HCT116 (cell line): Measurements from ENCODE around the gene RYR2. TPM values are rescaled to one million over a fixed set of nuclear protein-coding genes. Genes with fewer than 3 reads are reported as not detected.

Experiments used
- ATAC-seq: fragments of 200-7000 bp; cut with Tn5 transposase; 2 replicates; pipeline ENCODE4 v1.9.1; 2020; ENCODE audit warnings: mild to moderate bottlenecking, moderate library complexity
- BruUV-seq: library from RNA; stranded (reverse); fragments of 400-500 nt; replicated peaks from 2 replicates; lab custom pipeline; 2021; lab: Mats Ljungman, UMichigan
- CTCF ChIA-PET: fragments of 300-600 bp; sonication (Branson Sonifier 250); formaldehyde crosslinking; loops from one replicate; lab custom pipeline; 2021; ENCODE audit warnings: antibody characterized with exemption; lab: Charles Lee
- POLR2A ChIA-PET: fragments of 300-600, 350-600 bp; sonication (Branson Sonifier 250); formaldehyde crosslinking; loops from one replicate; lab custom pipeline; 2021; ENCODE audit warnings: antibody characterized with exemption; lab: Charles Lee
- RAD21 ChIA-PET, 2 experiments: fragments of 300-600 bp; sonication (Branson Sonifier 250); formaldehyde crosslinking; loops; one replicate each; lab custom pipeline; 2023; ENCODE audit warnings: low total read pairs in 2 of 2; ENCODE audit not compliant: uncharacterized antibody in 2 of 2, unreplicated experiment in 2 of 2, low non-redundant PET in 1 of 2; lab: Charles Lee
- DNase-seq: peaks from one replicate; pipeline ENCODE4 v3.0.0-alpha.2; 2010; ENCODE audit warnings: low read depth, low spot score
- H2AFZ ChIP-seq: fragments of 200-600 bp; shearing (Covaris generic), sonication (generic); 2 replicates; pipeline ENCODE4 v1.6.1; 2017; ENCODE audit warnings: low read depth, mixed run types, mixed read lengths, antibody characterized with exemption, low read length; ENCODE audit not compliant: poor library complexity, severe bottlenecking
- H3K27ac ChIP-seq: 2 replicates; pipeline ENCODE4 v1.5.1; 2012; ENCODE audit warnings: low read depth, low read length
- H3K27me3 ChIP-seq: fragments of 200-600 bp; sonication (generic); 2 replicates; pipeline ENCODE4 v1.6.1; 2016; ENCODE audit warnings: mixed run types, low read length, mixed read lengths; ENCODE audit not compliant: insufficient read depth
- H3K36me3 ChIP-seq, 2 experiments: fragments of 200-500 bp in 1 of 2; fragments of 200-600 bp in 1 of 2; sonication (Bioruptor generic) in 1 of 2; sonication (generic) in 1 of 2; 2 replicates each; pipeline versions ENCODE4 v1.5.1 to v1.6.1; 2014 to 2016; ENCODE audit warnings: low read length in 2 of 2, inconsistent platforms in 1 of 2, mixed read lengths in 1 of 2, mixed run types in 1 of 2; ENCODE audit not compliant: insufficient read depth in 2 of 2, control insufficient read depth in 1 of 2
- H3K4me1 ChIP-seq, 2 experiments: fragments of 200-600 bp in 1 of 2; sonication (generic) in 1 of 2; 2 replicates each; pipeline versions ENCODE4 v1.5.1 to v1.6.1; 2012 to 2017; ENCODE audit warnings: low read length in 2 of 2, inconsistent platforms in 1 of 2, mild to moderate bottlenecking in 1 of 2, mixed read lengths in 1 of 2, mixed run types in 1 of 2, moderate library complexity in 1 of 2; ENCODE audit not compliant: insufficient read depth in 2 of 2, control insufficient read depth in 1 of 2
- H3K4me2 ChIP-seq: fragments of 200-600 bp; sonication (generic); 2 replicates; pipeline ENCODE4 v1.6.1; 2017; ENCODE audit warnings: mixed run types, low read length, mixed read lengths
- H3K4me3 ChIP-seq, 2 experiments: fragments of 200-600 bp in 1 of 2; sonication (generic) in 1 of 2; replicated peaks in 1 of 2; 2 replicates each; pipeline ENCODE4 v1.5.1; 2011 to 2016; ENCODE audit warnings: low read length in 2 of 2, control low read depth in 1 of 2, low read depth in 1 of 2, mild to moderate bottlenecking in 1 of 2, mixed read lengths in 1 of 2, mixed run types in 1 of 2
- H3K79me2 ChIP-seq: fragments of 200-600 bp; sonication (generic); 2 replicates; pipeline ENCODE4 v1.6.1; 2017; ENCODE audit warnings: mild to moderate bottlenecking, mixed run types, low read length, moderate library complexity, mixed read lengths; ENCODE audit not compliant: insufficient read depth
- H3K9ac ChIP-seq: fragments of 200-600 bp; sonication (generic); 2 replicates; pipeline ENCODE4 v1.6.1; 2016; ENCODE audit warnings: low read length, mixed read lengths
- H3K9me2 ChIP-seq: fragments of 200-600 bp; sonication (generic), shearing (Covaris generic); 2 replicates; pipeline ENCODE4 v1.6.1; 2017; ENCODE audit warnings: mixed run types, mild to moderate bottlenecking, moderate library complexity; ENCODE audit not compliant: insufficient read depth
- H3K9me3 ChIP-seq, 2 experiments: fragments of 200-500 bp in 1 of 2; fragments of 200-600 bp in 1 of 2; sonication (Bioruptor generic) in 1 of 2; sonication (generic) in 1 of 2; 2 replicates each; pipeline ENCODE4 v1.6.1; 2014 to 2017; ENCODE audit warnings: low read length in 2 of 2, mixed read lengths in 2 of 2, inconsistent platforms in 1 of 2, low read depth in 1 of 2, mild to moderate bottlenecking in 1 of 2, mixed run types in 1 of 2, moderate library complexity in 1 of 2; ENCODE audit not compliant: control insufficient read depth in 1 of 2, insufficient read depth in 1 of 2
- H4K20me1 ChIP-seq: fragments of 200-600 bp; sonication (generic), shearing (Covaris generic); 2 replicates; pipeline ENCODE4 v1.6.1; 2017; ENCODE audit warnings: mixed run types, mild to moderate bottlenecking, moderate library complexity; ENCODE audit not compliant: insufficient read depth
- CEBPB ChIP-seq: IDR thresholded peaks from 2 replicates; pipeline ENCODE4 v1.6.1; 2012; ENCODE audit warnings: low read depth
- CTCF ChIP-seq, 3 experiments: fragments of 200-600 bp in 1 of 3; sonication (generic) in 1 of 3; IDR thresholded peaks in 2 of 3; conservative IDR thresholded peaks in 1 of 3; 2 replicates each; pipeline ENCODE4 v1.5.1; 2012 to 2017; ENCODE audit warnings: low read depth in 2 of 3, low read length in 2 of 3, antibody characterized with exemption in 1 of 3, borderline replicate concordance in 1 of 3, control low read depth in 1 of 3, mild to moderate bottlenecking in 1 of 3, mixed read lengths in 1 of 3, mixed run types in 1 of 3, moderate library complexity in 1 of 3; ENCODE audit not compliant: insufficient read depth in 1 of 3
- EGR1 ChIP-seq: IDR thresholded peaks from 2 replicates; pipeline ENCODE4 v1.6.1; 2012; ENCODE audit warnings: low read depth
- EZH2phosphoT487 ChIP-seq: fragments of 200-600 bp; IDR thresholded peaks from 2 replicates; pipeline ENCODE4 v1.6.1; 2018; ENCODE audit warnings: antibody characterized with exemption, borderline replicate concordance
- FOSL1 ChIP-seq: IDR thresholded peaks from 2 replicates; pipeline ENCODE4 v1.6.1; 2012; ENCODE audit warnings: low read depth
- JUND ChIP-seq: IDR thresholded peaks from 2 replicates; pipeline ENCODE4 v1.6.1; 2012
- POLR2AphosphoS5 ChIP-seq: IDR thresholded peaks from 2 replicates; pipeline ENCODE4 v1.6.1; 2011; ENCODE audit warnings: mild to moderate bottlenecking, low read depth, low read length, moderate library complexity
- SP1 ChIP-seq: IDR thresholded peaks from 2 replicates; pipeline ENCODE4 v1.6.1; 2012; ENCODE audit warnings: low read depth
- TCF7L2 ChIP-seq: IDR thresholded peaks from 2 replicates; pipeline ENCODE4 v1.7.0; 2011; ENCODE audit warnings: borderline replicate concordance, inconsistent platforms; ENCODE audit not compliant: insufficient read depth, insufficient read length; ENCODE audit errors: extremely low read depth
- YY1 ChIP-seq: IDR thresholded peaks from 2 replicates; pipeline ENCODE4 v1.6.1; 2011; ENCODE audit warnings: low read length, low read depth, moderate library complexity, mild to moderate bottlenecking; ENCODE audit not compliant: insufficient replicate concordance; ENCODE audit errors: extremely low read depth
- intact Hi-C: fragments of 100-400 bp; cut with micrococcal nuclease; formaldehyde crosslinking; loops from 2 replicates; pipeline ENCODE4 v1.10.0; 2022
- total RNA-seq: library from RNA; stranded (reverse); gene quantifications from one replicate; pipeline ENCODE4 v1.2.1, GENCODE V29; 2021; ENCODE audit not compliant: unreplicated experiment
- TF ChIP-seq, protein P1 (sequence below): IDR thresholded peaks from 2 replicates; pipeline ENCODE4 v1.6.1; 2012

Gene RYR2
- total RNA-seq, 1 experiment from 2014 or later, result 0.02 TPM

DNA sequence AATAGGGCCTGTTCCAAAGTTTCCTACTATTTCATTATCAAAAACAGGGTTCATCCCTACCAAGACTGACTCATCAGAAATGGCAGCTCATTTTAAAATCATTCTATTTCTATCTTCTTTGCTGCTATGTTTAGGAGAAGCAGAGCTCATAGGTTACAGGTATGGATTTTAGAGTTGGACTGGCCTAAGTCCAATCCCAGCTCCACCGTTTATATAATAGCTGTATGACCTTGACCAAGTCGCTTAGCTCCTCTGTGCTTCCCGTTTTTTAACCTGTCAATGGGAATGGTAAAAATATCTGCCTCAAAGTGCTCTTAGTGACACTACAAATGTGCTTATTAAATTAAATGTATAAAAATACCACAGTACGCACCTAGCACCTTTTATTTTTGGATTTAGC, 436.1 kb downstream of the RYR2 start:
- no peak for TF ChIP-seq YY1
- TF ChIP-seq CEBPB, result no peak
- TF ChIP-seq JUND, result no peak
- TF ChIP-seq POLR2AphosphoS5, result no peak
- TF ChIP-seq, protein P1, sequence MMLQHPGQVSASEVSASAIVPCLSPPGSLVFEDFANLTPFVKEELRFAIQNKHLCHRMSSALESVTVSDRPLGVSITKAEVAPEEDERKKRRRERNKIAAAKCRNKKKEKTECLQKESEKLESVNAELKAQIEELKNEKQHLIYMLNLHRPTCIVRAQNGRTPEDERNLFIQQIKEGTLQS, result no peak
- TF ChIP-seq EZH2phosphoT487, result no peak
- TF ChIP-seq TCF7L2, result no peak
- no peak for TF ChIP-seq CTCF (IDR thresholded peaks at IDR 0.05 in 2 of 3, conservative IDR thresholded peaks at IDR 0.05 in 1 of 3; ENCODE audit: borderline replicate concordance in 1 of 3, insufficient read depth in 1 of 3, low read depth in 2 of 3, low read length in 2 of 3)
- TF ChIP-seq EGR1, result no peak
- TF ChIP-seq SP1, result no peak
- no peak for TF ChIP-seq FOSL1
- TF ChIP-seq, all 23 proteins: peak for 0
- H3K4me3 ChIP-seq, result no peak overlapping the region
- RAD21 ChIA-PET, result no interaction called here
- ATAC-seq (no peak), DNase-seq (no peak)
- H3K79me2 ChIP-seq, result no peaks in the 10 kb centered on the region
- no peak overlapping the region for H2AFZ ChIP-seq
- no peak overlapping the region for H3K27ac ChIP-seq
- POLR2A ChIA-PET, result no interaction called here
- no peaks in the 10 kb centered on the region for H3K4me1 ChIP-seq
- no TSS peak for BruUV-seq
- no peaks in the 10 kb centered on the region for H4K20me1 ChIP-seq
- H3K9me3 ChIP-seq, result peaks cover 3 to 9% of the 10 kb centered on the region in 2 experiments; a peak in 2 of 4 replicates
- CTCF ChIA-PET, result no interaction called here
- no peaks in the 10 kb centered on the region for H3K9me2 ChIP-seq
- H3K4me2 ChIP-seq, result no peak overlapping the region
- H3K9ac ChIP-seq, result no peak overlapping the region
- no peaks in the 10 kb centered on the region for H3K36me3 ChIP-seq
- no peaks in the 10 kb centered on the region for H3K27me3 ChIP-seq
- intact Hi-C loops, result no loop called here
